Lung (tissue), 13 donors: ENCODE data around the gene DNAJC3. TPM values are rescaled to one million over a fixed set of nuclear protein-coding genes. Genes with fewer than 3 reads are reported as not detected.
A peak's percentile ranks its signal among the peaks of the same experiment; 100 is the strongest.

ENCODE experiments used
- ATAC-seq: fragments of 200-7000 bp; cut with Tn5 transposase; one replicate; pipeline ENCODE4 v1.9.1; 2020; ENCODE audit warnings: moderate number of reproducible peaks; ENCODE audit not compliant: insufficient read depth, low FRiP score
- DNase-seq, 3 donors: peaks; one replicate each; pipeline ENCODE4 v3.0.0-alpha.2; 2013 to 2017
- H3K27ac ChIP-seq, 2 donors: one replicate each; pipeline ENCODE4 v1.5.1; 2013; ENCODE audit warnings: mild to moderate bottlenecking in 2 of 2, moderate library complexity in 2 of 2, control low read depth in 1 of 2, inconsistent platforms in 1 of 2, low read depth in 1 of 2, low read length in 1 of 2
- H3K27me3 ChIP-seq, 3 donors: one replicate each; pipeline ENCODE4 v1.5.1; 2013; ENCODE audit warnings: low read length in 2 of 3; ENCODE audit not compliant: control insufficient read depth in 3 of 3, insufficient read depth in 3 of 3
- H3K36me3 ChIP-seq, 4 donors: one replicate each; pipeline ENCODE4 v1.5.1; 2013; ENCODE audit warnings: low read length in 4 of 4, mild to moderate bottlenecking in 1 of 4, moderate library complexity in 1 of 4; ENCODE audit not compliant: control insufficient read depth in 4 of 4, insufficient read depth in 4 of 4
- H3K4me1 ChIP-seq, 5 donors: one replicate each; pipeline ENCODE4 v1.5.1; 2013; ENCODE audit warnings: low read length in 5 of 5, mild to moderate bottlenecking in 2 of 5, moderate library complexity in 1 of 5; ENCODE audit not compliant: control insufficient read depth in 5 of 5, insufficient read depth in 5 of 5
- H3K4me3 ChIP-seq: one replicate; pipeline ENCODE4 v1.5.1; 2013; ENCODE audit warnings: mild to moderate bottlenecking, control low read depth, moderate library complexity
- H3K9ac ChIP-seq, 2 donors: one replicate each; pipeline ENCODE4 v1.5.1; 2013; ENCODE audit warnings: low read length in 2 of 2, control low read depth in 1 of 2; ENCODE audit not compliant: insufficient read depth in 1 of 2
- H3K9me3 ChIP-seq, 4 donors: one replicate each; pipeline ENCODE4 v1.5.1; 2013; ENCODE audit warnings: low read length in 3 of 4, mild to moderate bottlenecking in 1 of 4, moderate library complexity in 1 of 4; ENCODE audit not compliant: control insufficient read depth in 4 of 4, insufficient read depth in 3 of 4
- CTCF ChIP-seq: IDR thresholded peaks from 2 replicates; pipeline ENCODE4 v1.5.1; 2012; ENCODE audit warnings: mild to moderate bottlenecking; ENCODE audit errors: control extremely low read depth, extremely low read depth
- WGBS, 2 donors: extraction: QIAGEN DNeasy Blood & Tissue Kit; methylation state at CpG; one replicate each; pipeline ENCODE4 v1.1.7; 2013; 5-methylcytosine and 5-hydroxymethylcytosine counted together
- polyA plus RNA-seq, 2 donors: library from polyadenylated mRNA; stranded (reverse); fragments of 200-250 nt; gene quantifications; one replicate each; pipeline ENCODE4 v1.2.1, GENCODE V29; 2013
- small RNA-seq: library from RNA; depleted of rRNA; stranded (forward); fragments of <200 nt; gene quantifications from one replicate; pipeline ENCODE3, GENCODE V24; 2014; ENCODE audit warnings: low replicate concordance
- total RNA-seq, 2 donors: library from RNA; depleted of rRNA in 1 of 2; stranded (reverse); fragments of >200 nt in 1 of 2; gene quantifications; one replicate each; pipeline ENCODE4 v1.2.1, GENCODE V29; 2014 to 2021
- donor health status: control.
- donor health status: control.
- donor health status: Bipolar disorder and iron deficiency.
- donor health status: healthy.
- donor health status: DM: yes; HTN: yes; CAD: no.

The DNAJC3 gene
- total and polyA plus RNA-seq, 4 donors: 15.2 to 61.8 (median 38.5) TPM

GRCh38 chr13:95834134-95834765, 157.3 kb downstream of the DNAJC3 start:
- no peak overlapping the region for H3K9ac ChIP-seq
- ATAC-seq: peak; percentile 91
- peak; percentile 88 for TF ChIP-seq CTCF
- H3K9me3 ChIP-seq: peaks cover 0 to 3% (median under 1%) of the 10 kb centered on the region in 4 donors
- peaks cover 0 to 7% (median 0%) of the 10 kb centered on the region in 5 donors for H3K4me1 ChIP-seq
- no peaks in the 10 kb centered on the region for H3K27me3 ChIP-seq
- H3K27ac ChIP-seq: no peak overlapping the region
- DNase-seq: peak; percentile 80 to 88 (median 87)
- peaks cover 0 to 8% (median under 1%) of the 10 kb centered on the region in 4 donors for H3K36me3 ChIP-seq
- 16 to 21% methylated on average over 3 of the region's 3 CpGs for WGBS, 2 donors
- no peak overlapping the region for H3K4me3 ChIP-seq

GRCh38 chr13:95841894-95842293, 165.0 kb downstream of the DNAJC3 start:
- Histone ChIP-seq H3K9me3 (peaks cover 2 to 5% (median 4%) of the 10 kb centered on the region in 4 donors), H3K9ac (no peak overlapping the region), H3K4me3 (no peak overlapping the region), H3K27me3 (no peaks in the 10 kb centered on the region), H3K27ac (no peak overlapping the region), H3K4me1 (no peaks in the 10 kb centered on the region), H3K36me3 (peaks cover 0 to 3% (median 0%) of the 10 kb centered on the region in 4 donors)
- ATAC-seq: no peak
- no peak for DNase-seq
- TF ChIP-seq CTCF: no peak

- peaks cover 0 to 5% (median 2%) of the 10 kb centered on the region in 4 donors for H3K9me3 ChIP-seq
- no peak overlapping the region for H3K4me3 ChIP-seq
Observed at GRCh38 chr13:95842898-95843297, 166.0 kb downstream of the DNAJC3 start.

More at GRCh38 chr13:95842898-95843297, 166.0 kb downstream of the DNAJC3 start:
- no peaks in the 10 kb centered on the region for H3K4me1 ChIP-seq
- no peak for TF ChIP-seq CTCF
- no peaks in the 10 kb centered on the region for H3K27me3 ChIP-seq
- no peak for ATAC-seq
- no peak for DNase-seq
- peaks cover 0 to 3% (median 2%) of the 10 kb centered on the region in 4 donors for H3K36me3 ChIP-seq
- H3K27ac ChIP-seq: no peak overlapping the region
- 91 to 99% methylated on average over 2 of the region's 2 CpGs for WGBS, 2 donors
- no peak overlapping the region for H3K9ac ChIP-seq

Small RNAs within 50 kb of the gene (small RNA-seq; reads per million reads assigned to genes)
- gene HMGN1P24: not detected

Other genes starting within 250 kb of the DNAJC3 start
- 1 to 10 TPM; 4.4 to 4.7 TPM for gene CLDN10, start 124.4 kb upstream of the DNAJC3 start, total RNA-seq
- gene CLDN10, start 124.4 kb upstream of the DNAJC3 start, polyA plus RNA-seq: 10 to 100 TPM in 1 of 2 donors, 1 to 10 TPM in 1; 3.0 to 14.5 TPM
- gene DZIP1, start 32.4 kb upstream of the DNAJC3 start, total RNA-seq: 10 to 100 TPM; 11.3 to 26.4 TPM
- 1 to 10 TPM; 3.9 to 4.0 TPM for gene DZIP1, start 32.4 kb upstream of the DNAJC3 start, polyA plus RNA-seq